Erythroblast (primary cell): Measurements from ENCODE around the gene LIAS.

Experiments
- DNase-seq, 2 experiments: peaks; one replicate each; lab custom pipeline; 2025; lab: John Stamatoyannopoulos, UW
- GATA1 ChIP-seq: IDR thresholded peaks from 2 replicates; pipeline ENCODE4 v1.6.1; 2011; ENCODE audit warnings: low read depth, mild to moderate bottlenecking, control low read depth, low read length, moderate library complexity
- POLR2A ChIP-seq: IDR thresholded peaks from 2 replicates; pipeline ENCODE4 v1.6.1; 2011; ENCODE audit warnings: mild to moderate bottlenecking, low read length

Gene LIAS

GRCh38 chr4:39522068-39522467 is 63.2 kb downstream of the LIAS start:
- no peak for DNase-seq
- TF ChIP-seq POLR2A: no peak

- DNase-seq: no peak
- no peak for TF ChIP-seq POLR2A
- no peak for TF ChIP-seq GATA1
Measured at GRCh38 chr4:39524161-39524957, 65.5 kb downstream of the LIAS start.

- TF ChIP-seq POLR2A (no peak), GATA1 (no peak)
Measured at GRCh38 chr4:39525822-39526690, 67.2 kb downstream of the LIAS start.

GRCh38 chr4:39526765-39527295 is 68.0 kb downstream of the LIAS start:
- peak; percentile 33 to 50 for DNase-seq
- TF ChIP-seq GATA1: no peak
- no peak for TF ChIP-seq POLR2A

More at GRCh38 chr4:39525822-39526690, 67.2 kb downstream of the LIAS start:
- peak in 1 of 2 experiments; percentile 36 for DNase-seq

DNA sequence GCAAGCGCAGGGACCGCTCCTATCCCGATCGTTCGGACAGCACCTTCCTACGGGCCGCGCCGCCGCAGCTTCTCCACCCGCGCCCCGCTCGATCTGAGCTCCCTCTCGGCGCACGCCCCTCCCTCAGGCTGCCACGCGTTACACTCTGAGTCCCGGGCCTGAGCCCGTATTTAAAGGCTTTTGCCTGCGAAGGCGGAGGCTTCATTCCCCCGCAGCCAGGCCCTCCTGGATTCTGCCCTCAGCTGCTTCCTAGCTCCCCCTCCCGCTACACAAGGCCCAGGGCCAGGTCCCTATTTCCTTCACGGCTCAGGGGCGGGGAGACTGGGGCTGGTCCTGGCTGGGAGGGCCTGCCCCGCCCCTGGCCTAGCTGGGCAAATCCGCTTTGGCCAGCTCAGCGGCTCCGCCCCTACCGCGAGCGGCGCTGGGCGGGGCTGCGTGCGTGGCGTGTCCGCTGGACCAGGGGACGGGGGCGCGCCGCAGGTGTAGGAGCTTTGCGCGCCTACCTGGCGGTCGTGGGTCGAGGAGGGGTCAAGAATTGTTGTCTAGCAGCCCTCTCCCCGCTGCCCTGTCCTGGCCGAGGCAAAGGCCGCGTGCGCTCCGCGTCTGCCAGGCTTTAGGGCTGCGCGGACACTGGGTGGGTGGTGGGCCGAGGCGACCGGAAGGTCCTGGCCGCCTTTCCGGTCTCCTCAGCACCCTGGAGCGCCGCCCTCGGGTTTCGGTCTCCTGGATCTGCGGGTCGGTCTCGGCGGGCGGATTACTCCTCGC is 68.6 kb downstream of the LIAS start, which contains the start of gene UGDH:
TSS of gene UGDH (minus strand) at position 144 of the 765 bp plus-strand sequence. CDS start 5,927 bp downstream, outside the sequence.
- no peak for TF ChIP-seq GATA1
- peak; percentile 69 for TF ChIP-seq POLR2A
- DNase-seq: peak; percentile 91 to 95

- DNase-seq: no peak
- TF ChIP-seq GATA1 (no peak), POLR2A (no peak)
Measured at GRCh38 chr4:39528061-39528465, 69.2 kb downstream of the LIAS start.
